ENCODE measurements around the gene CYSLTR2.

CYSLTR2 gene

DNA sequence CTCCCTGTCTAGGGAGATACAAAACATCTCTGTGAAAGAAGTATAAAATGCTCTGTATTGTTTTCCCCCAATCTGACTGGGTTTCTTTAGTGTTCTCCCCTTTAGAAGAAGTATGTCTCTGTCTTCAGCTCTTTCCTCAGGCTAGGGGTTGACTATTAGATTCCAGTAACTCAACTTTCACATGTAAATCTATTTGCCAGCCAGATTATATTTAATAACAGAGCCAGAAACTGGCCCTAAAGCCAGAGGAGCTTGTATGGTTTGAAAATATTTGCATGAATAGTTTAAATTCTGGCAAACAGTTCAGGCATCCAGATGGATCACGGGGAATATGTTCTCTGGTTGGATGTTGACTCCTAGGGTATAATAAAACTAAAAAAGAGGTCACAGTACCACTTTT is 22.3 kb upstream of the CYSLTR2 start:
- H3K4me1 ChIP-seq (ENCODE audit: control insufficient read depth, low read depth, low read length) = no peaks in the 10 kb centered on the region
- no peaks in the 10 kb centered on the region for H3K27me3 ChIP-seq (ENCODE audit: control insufficient read depth, insufficient read depth, low read length)
- no peak overlapping the region for H3K27ac ChIP-seq (ENCODE audit: low read length)
- H3K4me3 ChIP-seq (ENCODE audit: low read length) = no peak overlapping the region
- no peak overlapping the region for H3K9ac ChIP-seq (ENCODE audit: low read length)
- H3K36me3 ChIP-seq (ENCODE audit: control insufficient read depth, low read depth, low read length) = no peaks in the 10 kb centered on the region
- peaks cover 6% of the 10 kb centered on the region for H3K9me3 ChIP-seq (ENCODE audit: control insufficient read depth, low read depth, low read length)

- Histone ChIP-seq H3K4me3 (ENCODE audit: low read length) (no peak overlapping the region), H3K27ac (ENCODE audit: low read length) (no peak overlapping the region), H3K27me3 (ENCODE audit: control insufficient read depth, insufficient read depth, low read length) (no peaks in the 10 kb centered on the region), H3K4me1 (ENCODE audit: control insufficient read depth, low read depth, low read length) (no peaks in the 10 kb centered on the region), H3K36me3 (ENCODE audit: control insufficient read depth, low read depth, low read length) (no peaks in the 10 kb centered on the region), H3K9me3 (ENCODE audit: control insufficient read depth, low read depth, low read length) (peaks cover 6% of the 10 kb centered on the region), H3K9ac (ENCODE audit: low read length) (no peak overlapping the region)
Measured at GRCh38 chr13:48633700-48634099, 20.0 kb upstream of the CYSLTR2 start.

GRCh38 chr13:48634636-48635035 is 19.1 kb upstream of the CYSLTR2 start:
- Histone ChIP-seq H3K9ac (ENCODE audit: low read length) (no peak overlapping the region), H3K27me3 (ENCODE audit: control insufficient read depth, insufficient read depth, low read length) (no peaks in the 10 kb centered on the region), H3K27ac (ENCODE audit: low read length) (no peak overlapping the region), H3K4me3 (ENCODE audit: low read length) (no peak overlapping the region), H3K36me3 (ENCODE audit: control insufficient read depth, low read depth, low read length) (no peaks in the 10 kb centered on the region), H3K4me1 (ENCODE audit: control insufficient read depth, low read depth, low read length) (no peaks in the 10 kb centered on the region), H3K9me3 (ENCODE audit: control insufficient read depth, low read depth, low read length) (peaks cover 6% of the 10 kb centered on the region)

GRCh38 chr13:48635478-48635877 is 18.3 kb upstream of the CYSLTR2 start:
- Histone ChIP-seq H3K4me1 (ENCODE audit: control insufficient read depth, low read depth, low read length) (no peaks in the 10 kb centered on the region), H3K27me3 (ENCODE audit: control insufficient read depth, insufficient read depth, low read length) (no peaks in the 10 kb centered on the region), H3K27ac (ENCODE audit: low read length) (no peak overlapping the region), H3K4me3 (ENCODE audit: low read length) (no peak overlapping the region), H3K36me3 (ENCODE audit: control insufficient read depth, low read depth, low read length) (no peaks in the 10 kb centered on the region), H3K9me3 (ENCODE audit: control insufficient read depth, low read depth, low read length) (peaks cover 6% of the 10 kb centered on the region), H3K9ac (ENCODE audit: low read length) (no peak overlapping the region)

- Histone ChIP-seq H3K9me3 (ENCODE audit: control insufficient read depth, low read depth, low read length) (peaks cover 6% of the 10 kb centered on the region), H3K36me3 (ENCODE audit: control insufficient read depth, low read depth, low read length) (no peaks in the 10 kb centered on the region)
Measured at GRCh38 chr13:48636550-48636949, 17.2 kb upstream of the CYSLTR2 start.

DNA sequence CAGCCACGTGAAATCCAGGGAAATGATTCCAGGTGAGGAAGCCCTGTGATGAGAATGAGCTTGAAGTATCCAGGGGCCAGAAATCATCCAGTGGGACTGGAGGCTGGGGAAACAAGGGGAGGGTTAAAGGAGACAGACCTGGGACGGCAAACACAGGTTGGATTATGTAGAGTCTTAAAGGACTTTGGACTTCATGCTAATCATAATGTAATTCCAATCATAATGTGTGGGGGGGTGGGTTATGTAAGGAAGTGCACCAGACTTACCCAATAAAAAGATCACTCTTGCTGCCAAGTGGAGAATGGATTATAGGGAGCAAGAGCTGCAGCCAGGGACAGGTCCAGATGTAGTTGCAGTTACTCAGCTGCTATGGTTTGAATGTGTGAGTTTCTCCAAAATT is 16.1 kb upstream of the CYSLTR2 start:
- no peaks in the 10 kb centered on the region for H3K36me3 ChIP-seq (ENCODE audit: control insufficient read depth, low read depth, low read length)
- no peak overlapping the region for H3K4me3 ChIP-seq (ENCODE audit: low read length)
- no peaks in the 10 kb centered on the region for H3K27me3 ChIP-seq (ENCODE audit: control insufficient read depth, insufficient read depth, low read length)
- peaks cover 6% of the 10 kb centered on the region for H3K9me3 ChIP-seq (ENCODE audit: control insufficient read depth, low read depth, low read length)
- no peak overlapping the region for H3K27ac ChIP-seq (ENCODE audit: low read length)
- H3K4me1 ChIP-seq (ENCODE audit: control insufficient read depth, low read depth, low read length) = no peaks in the 10 kb centered on the region
- no peak overlapping the region for H3K9ac ChIP-seq (ENCODE audit: low read length)

More at GRCh38 chr13:48636550-48636949, 17.2 kb upstream of the CYSLTR2 start:
- H3K4me3 ChIP-seq (ENCODE audit: low read length) = no peak overlapping the region
- H3K27ac ChIP-seq (ENCODE audit: low read length) = no peak overlapping the region
- no peaks in the 10 kb centered on the region for H3K4me1 ChIP-seq (ENCODE audit: control insufficient read depth, low read depth, low read length)
- H3K27me3 ChIP-seq (ENCODE audit: control insufficient read depth, insufficient read depth, low read length) = no peaks in the 10 kb centered on the region
- no peak overlapping the region for H3K9ac ChIP-seq (ENCODE audit: low read length)

- H3K9ac ChIP-seq (ENCODE audit: low read length) = no peak overlapping the region
- no peak overlapping the region for H3K4me3 ChIP-seq (ENCODE audit: low read length)
- H3K9me3 ChIP-seq (ENCODE audit: control insufficient read depth, low read depth, low read length) = peaks cover 2% of the 10 kb centered on the region
- H3K36me3 ChIP-seq (ENCODE audit: control insufficient read depth, low read depth, low read length) = no peaks in the 10 kb centered on the region
- H3K4me1 ChIP-seq (ENCODE audit: control insufficient read depth, low read depth, low read length) = no peaks in the 10 kb centered on the region
- H3K27me3 ChIP-seq (ENCODE audit: control insufficient read depth, insufficient read depth, low read length) = no peaks in the 10 kb centered on the region
- no peak overlapping the region for H3K27ac ChIP-seq (ENCODE audit: low read length)
Measured at GRCh38 chr13:48640767-48641166, 13.0 kb upstream of the CYSLTR2 start.

DNA sequence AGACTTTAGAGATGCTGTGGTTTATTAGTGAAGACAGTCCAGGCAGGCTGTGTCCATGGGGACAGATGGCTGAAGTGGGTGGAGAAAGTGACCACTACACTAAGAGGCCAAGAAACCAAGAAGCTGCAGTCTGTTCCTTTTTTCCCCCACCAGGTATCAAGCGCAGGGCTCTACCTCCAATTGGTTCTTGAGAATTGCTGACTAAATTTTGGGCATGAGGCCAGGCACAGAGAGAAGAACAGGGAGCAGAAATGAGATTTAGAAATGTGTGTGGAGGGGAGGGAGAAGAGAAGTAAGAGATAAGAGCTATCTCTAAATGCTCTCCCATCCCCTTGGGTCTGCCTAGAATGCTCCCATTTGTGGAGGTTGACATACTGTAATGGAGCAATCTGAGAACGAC is 12.3 kb upstream of the CYSLTR2 start:
- H3K4me1 ChIP-seq (ENCODE audit: control insufficient read depth, low read depth, low read length) = no peaks in the 10 kb centered on the region
- H3K27me3 ChIP-seq (ENCODE audit: control insufficient read depth, insufficient read depth, low read length) = no peaks in the 10 kb centered on the region
- no peak overlapping the region for H3K4me3 ChIP-seq (ENCODE audit: low read length)
- no peaks in the 10 kb centered on the region for H3K36me3 ChIP-seq (ENCODE audit: control insufficient read depth, low read depth, low read length)
- no peaks in the 10 kb centered on the region for H3K9me3 ChIP-seq (ENCODE audit: control insufficient read depth, low read depth, low read length)
- H3K9ac ChIP-seq (ENCODE audit: low read length) = no peak overlapping the region
- H3K27ac ChIP-seq (ENCODE audit: low read length) = no peak overlapping the region

- Histone ChIP-seq H3K9me3 (ENCODE audit: control insufficient read depth, low read depth, low read length) (no peaks in the 10 kb centered on the region), H3K4me3 (ENCODE audit: low read length) (no peak overlapping the region), H3K4me1 (ENCODE audit: control insufficient read depth, low read depth, low read length) (no peaks in the 10 kb centered on the region), H3K9ac (ENCODE audit: low read length) (no peak overlapping the region), H3K27ac (ENCODE audit: low read length) (no peak overlapping the region), H3K36me3 (ENCODE audit: control insufficient read depth, low read depth, low read length) (no peaks in the 10 kb centered on the region), H3K27me3 (ENCODE audit: control insufficient read depth, insufficient read depth, low read length) (no peaks in the 10 kb centered on the region)
Measured at GRCh38 chr13:48642061-48642460, 11.7 kb upstream of the CYSLTR2 start.

GRCh38 chr13:48643159-48643558 is 10.6 kb upstream of the CYSLTR2 start:
- H3K9me3 ChIP-seq (ENCODE audit: control insufficient read depth, low read depth, low read length) = no peaks in the 10 kb centered on the region
- H3K4me1 ChIP-seq (ENCODE audit: control insufficient read depth, low read depth, low read length) = no peaks in the 10 kb centered on the region

GRCh38 chr13:48644141-48644540 is 9.6 kb upstream of the CYSLTR2 start:
- Histone ChIP-seq H3K27me3 (ENCODE audit: control insufficient read depth, insufficient read depth, low read length) (no peaks in the 10 kb centered on the region), H3K4me1 (ENCODE audit: control insufficient read depth, low read depth, low read length) (no peaks in the 10 kb centered on the region), H3K27ac (ENCODE audit: low read length) (no peak overlapping the region), H3K4me3 (ENCODE audit: low read length) (no peak overlapping the region), H3K9me3 (ENCODE audit: control insufficient read depth, low read depth, low read length) (no peaks in the 10 kb centered on the region), H3K36me3 (ENCODE audit: control insufficient read depth, low read depth, low read length) (no peaks in the 10 kb centered on the region), H3K9ac (ENCODE audit: low read length) (no peak overlapping the region)

More at GRCh38 chr13:48643159-48643558, 10.6 kb upstream of the CYSLTR2 start:
- Histone ChIP-seq H3K27ac (ENCODE audit: low read length) (no peak overlapping the region), H3K9ac (ENCODE audit: low read length) (no peak overlapping the region), H3K36me3 (ENCODE audit: control insufficient read depth, low read depth, low read length) (no peaks in the 10 kb centered on the region), H3K4me3 (ENCODE audit: low read length) (no peak overlapping the region), H3K27me3 (ENCODE audit: control insufficient read depth, insufficient read depth, low read length) (no peaks in the 10 kb centered on the region)

- no peaks in the 10 kb centered on the region for H3K27me3 ChIP-seq (ENCODE audit: control insufficient read depth, insufficient read depth, low read length)
- H3K9ac ChIP-seq (ENCODE audit: low read length) = no peak overlapping the region
- H3K4me1 ChIP-seq (ENCODE audit: control insufficient read depth, low read depth, low read length) = no peaks in the 10 kb centered on the region
- no peaks in the 10 kb centered on the region for H3K36me3 ChIP-seq (ENCODE audit: control insufficient read depth, low read depth, low read length)
- H3K27ac ChIP-seq (ENCODE audit: low read length) = no peak overlapping the region
- no peaks in the 10 kb centered on the region for H3K9me3 ChIP-seq (ENCODE audit: control insufficient read depth, low read depth, low read length)
- no peak overlapping the region for H3K4me3 ChIP-seq (ENCODE audit: low read length)
Measured at GRCh38 chr13:48644951-48645350, 8.8 kb upstream of the CYSLTR2 start.
